Stimulated activated CD8-positive, alpha-beta memory T cell treated with anti-CD3 and anti-CD28 coated beads, Interleukin-7, amount 100 ng/mL, for 1 hour (primary cell): ENCODE results near the gene CIZ1.
A peak's percentile ranks its signal among the peaks of the same experiment; 100 is the strongest.

Source experiments
- DNase-seq, 2 donors: peaks; one replicate each; pipeline ENCODE4 v3.0.0-alpha.2; 2020; ENCODE audit warnings: low read depth in 2 of 2

The CIZ1 gene

GRCh38 chr9:128214571-128215490 lies 23.5 kb upstream of the CIZ1 start:
- no peak for DNase-seq

DNA sequence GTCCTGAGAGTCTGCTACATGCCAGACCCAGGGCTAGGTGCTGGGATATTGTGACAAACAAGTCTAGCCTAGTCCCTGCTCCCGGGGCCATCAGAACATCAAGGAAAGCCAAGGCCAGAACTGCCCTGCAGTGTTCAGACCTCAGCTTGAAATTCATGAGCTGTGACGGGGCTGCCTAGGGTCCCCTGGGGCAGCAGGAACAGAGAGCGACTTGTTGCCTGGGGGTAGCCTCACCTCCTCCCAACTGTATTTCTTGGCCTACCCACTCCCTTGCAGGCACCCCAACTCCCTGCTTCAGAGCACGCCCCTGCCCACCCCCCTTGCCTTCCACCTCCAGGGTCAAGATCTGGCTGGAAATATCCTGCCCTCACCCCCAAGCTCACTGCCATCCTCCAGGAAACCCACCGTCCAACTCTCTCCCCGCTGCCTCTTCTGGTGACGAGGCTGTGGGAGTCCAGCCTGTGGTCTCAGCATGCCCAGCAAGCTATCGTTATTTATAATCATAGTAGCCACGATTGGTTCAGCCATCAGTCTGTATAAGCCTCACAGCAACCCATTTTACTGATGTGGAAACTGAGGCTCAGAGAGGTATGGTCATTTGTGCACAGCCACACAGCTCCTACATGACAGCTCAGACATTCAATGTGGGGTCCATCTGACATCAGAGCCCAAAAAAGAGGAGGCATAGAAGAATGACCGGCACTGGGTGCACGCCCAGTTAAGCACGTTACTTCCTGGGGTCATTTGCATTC lies 22.6 kb upstream of the CIZ1 start:
- DNase-seq: no peak

- no peak for DNase-seq
Observed at GRCh38 chr9:128211981-128212281, 20.6 kb upstream of the CIZ1 start.

- DNase-seq: no peak
Observed at GRCh38 chr9:128211186-128211980, 20.0 kb upstream of the CIZ1 start.

DNA sequence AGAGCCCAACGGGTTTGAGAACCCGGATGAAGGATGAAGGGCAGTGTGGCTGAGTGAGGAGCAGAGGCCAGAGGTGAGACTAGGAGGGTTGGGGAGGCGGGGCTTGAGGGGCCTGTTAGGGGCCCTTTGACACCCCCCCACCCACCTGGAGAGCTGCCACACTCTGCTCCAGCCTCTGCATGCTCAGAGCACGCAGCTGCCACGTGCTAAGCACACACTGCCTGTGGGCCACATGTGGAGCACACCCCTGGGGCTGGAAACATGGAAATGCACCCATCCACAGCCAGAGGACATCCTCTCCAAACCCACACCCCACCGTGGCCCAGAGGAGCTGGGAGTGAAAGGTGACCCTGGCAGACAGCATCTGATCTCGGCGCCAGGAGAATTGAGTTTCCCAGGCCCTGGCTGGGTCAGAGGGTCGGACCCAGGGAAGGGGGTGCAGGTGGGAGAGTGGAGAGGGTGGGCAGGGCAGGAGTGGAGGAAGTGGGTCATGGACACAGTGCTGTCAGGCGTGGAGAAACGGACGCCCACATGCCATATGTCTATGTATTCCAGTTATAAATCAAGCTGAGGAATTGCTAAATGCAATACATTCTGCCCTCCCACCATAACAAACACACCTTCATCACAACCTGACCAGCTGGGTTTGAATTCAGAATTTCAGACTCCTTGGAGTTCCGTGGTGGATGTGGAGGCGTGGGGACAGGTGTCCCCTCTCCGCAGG lies 17.7 kb upstream of the CIZ1 start:
- DNase-seq: no peak

- DNase-seq: no peak
Observed at GRCh38 chr9:128208386-128208785, 17.0 kb upstream of the CIZ1 start.

DNA sequence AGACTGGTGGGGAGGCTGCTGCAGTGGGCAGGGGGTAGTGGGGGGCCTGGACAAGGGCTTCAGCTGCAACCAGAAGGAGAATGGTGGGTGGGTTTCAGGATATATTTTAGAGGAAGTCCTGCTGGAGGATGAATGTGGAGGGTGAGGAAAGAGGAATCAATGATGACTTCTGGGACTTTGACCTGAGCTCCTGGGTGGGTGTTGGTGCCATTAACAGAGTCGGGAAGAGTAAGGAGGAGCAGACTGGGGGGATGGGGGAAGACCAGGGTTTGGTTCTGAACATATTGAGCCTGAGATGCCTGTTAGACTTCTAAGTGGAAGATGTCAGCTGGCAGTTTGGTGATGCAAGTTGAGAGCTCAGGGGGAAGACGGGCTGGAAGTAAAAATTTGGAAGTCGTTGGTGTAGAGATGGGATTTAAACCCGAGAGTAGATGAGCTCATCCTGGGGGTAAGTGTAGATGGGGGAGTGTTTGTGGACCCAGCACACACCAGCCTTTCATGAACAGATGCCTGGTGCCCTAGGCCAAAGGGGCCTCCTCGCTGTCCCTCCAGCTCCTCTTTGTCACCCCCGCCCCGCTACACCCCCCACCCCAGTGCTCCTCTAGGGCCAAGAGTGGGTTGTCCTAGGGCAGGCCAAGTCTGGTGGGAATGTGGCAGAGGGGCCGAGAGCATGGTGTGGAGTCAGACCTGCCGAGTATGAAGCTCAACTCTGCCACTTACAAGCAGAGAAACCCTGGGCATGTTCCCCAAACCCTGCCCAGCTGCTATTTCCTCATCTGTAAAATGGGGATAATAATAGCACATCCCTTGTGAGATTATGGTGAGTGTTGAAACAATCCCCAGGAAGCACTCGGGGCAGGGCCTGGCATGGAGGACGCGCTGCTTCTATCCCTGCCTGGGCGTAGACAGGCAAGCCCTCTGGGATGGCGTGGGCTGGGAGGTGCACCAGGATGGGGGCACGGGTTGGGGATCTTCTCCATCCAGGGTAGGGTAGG lies 15.8 kb upstream of the CIZ1 start:
- DNase-seq: no peak

GRCh38 chr9:128206484-128206883 lies 15.1 kb upstream of the CIZ1 start:
- no peak for DNase-seq

GRCh38 chr9:128205296-128205944 lies 14.0 kb upstream of the CIZ1 start:
- no peak for DNase-seq

- DNase-seq: no peak
Observed at GRCh38 chr9:128204858-128205257, 13.5 kb upstream of the CIZ1 start.

GRCh38 chr9:128203707-128204551 lies 12.6 kb upstream of the CIZ1 start:
- DNase-seq: no peak

DNA sequence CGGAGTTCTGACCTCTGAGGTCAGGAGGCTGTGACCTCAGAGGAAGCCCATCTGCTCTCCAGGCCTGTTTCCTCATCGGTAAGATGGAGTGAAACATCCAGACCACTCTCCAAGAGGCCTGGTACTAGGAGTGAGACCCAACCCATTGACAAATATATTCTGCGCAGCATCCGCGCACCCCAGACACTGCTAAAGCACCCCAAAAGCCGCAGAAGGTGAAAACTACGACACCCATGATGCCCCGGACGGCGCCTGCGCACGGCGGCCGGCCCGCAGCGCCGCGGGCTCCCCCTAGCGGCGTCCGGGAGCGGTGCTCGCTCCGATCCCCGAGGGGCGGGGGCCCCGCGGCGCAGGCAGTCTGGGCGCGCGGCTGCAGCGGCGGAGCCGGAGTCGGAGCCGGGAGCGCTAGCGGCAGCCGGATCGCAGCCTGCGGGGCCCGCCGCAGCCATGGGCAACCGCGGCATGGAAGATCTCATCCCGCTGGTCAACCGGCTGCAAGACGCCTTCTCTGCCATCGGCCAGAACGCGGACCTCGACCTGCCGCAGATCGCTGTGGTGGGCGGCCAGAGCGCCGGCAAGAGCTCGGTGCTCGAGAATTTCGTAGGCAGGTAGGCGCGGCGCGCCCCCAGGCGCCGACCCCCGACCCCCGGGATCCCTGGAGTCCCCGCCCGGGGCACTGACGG lies 11.8 kb upstream of the CIZ1 start, which contains the start of gene DNM1:
Gene DNM1 (plus strand): TSS at position 356 of the 683 bp plus-strand sequence. CDS start 92 bp downstream, at position 448.
- DNase-seq: peak; percentile 29 to 47

GRCh38 chr9:128202648-128203023 lies 11.3 kb upstream of the CIZ1 start:
- no peak for DNase-seq

DNA sequence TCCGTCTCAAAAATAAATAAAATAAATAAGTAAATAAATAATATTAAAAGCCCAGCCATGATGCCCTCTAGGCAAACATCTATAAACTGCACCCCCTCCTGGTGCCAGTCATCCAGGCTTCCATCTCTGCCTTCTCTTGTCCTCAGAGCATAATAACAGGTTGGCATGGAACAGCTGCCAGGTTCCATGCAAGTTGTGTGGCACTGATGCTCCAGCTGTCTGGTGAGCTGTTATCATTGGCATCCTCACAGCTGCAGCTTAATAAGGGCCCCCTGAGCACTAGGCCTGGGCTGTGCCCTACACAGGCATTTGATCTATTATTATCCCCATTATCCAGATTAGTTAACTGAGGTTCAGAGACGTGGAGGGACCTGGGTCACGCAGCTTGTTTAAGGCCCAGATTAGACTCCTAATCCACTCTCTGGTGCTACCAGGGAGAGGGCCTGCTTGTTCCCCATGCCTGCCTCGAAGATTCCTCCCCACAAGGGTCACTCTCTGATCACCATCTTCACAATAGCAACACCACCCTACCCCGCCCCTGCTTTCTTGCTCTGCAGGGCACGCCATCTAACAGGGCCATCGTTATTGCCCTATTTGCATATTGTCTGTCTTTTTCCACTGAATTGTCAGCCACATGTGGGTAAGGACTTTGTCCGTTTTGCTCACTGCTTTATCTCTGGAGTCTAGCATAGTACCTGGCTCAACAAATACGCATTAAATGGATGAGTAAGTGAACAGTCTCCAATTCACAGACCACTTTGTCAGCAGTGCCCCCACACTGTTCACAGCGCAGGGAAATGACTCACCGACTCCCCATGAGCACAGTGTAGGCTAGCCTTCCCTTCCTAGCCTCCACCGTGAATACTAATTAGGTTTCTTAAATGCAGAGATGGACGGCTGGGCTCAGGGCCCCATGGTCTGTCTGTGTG lies 10.3 kb upstream of the CIZ1 start:
- DNase-seq: no peak

GRCh38 chr9:128193469-128194096 lies 2.2 kb upstream of the CIZ1 start:
- DNase-seq: no peak

GRCh38 chr9:128192601-128193371 lies 1.4 kb upstream of the CIZ1 start:
- DNase-seq: peak in 1 of 2 donors; percentile 19
